Panc1 (cell line): ENCODE data around the gene GNAQ.

Experiments used
- CTCF ChIP-seq: fragments of 450-650 bp; IDR thresholded peaks from 2 replicates; pipeline ENCODE4 v1.5.1; 2017; ENCODE audit warnings: mild to moderate bottlenecking
- POLR2AphosphoS5 ChIP-seq: IDR thresholded peaks from 2 replicates; pipeline ENCODE4 v1.6.1; 2012; ENCODE audit warnings: mild to moderate bottlenecking, low read depth, low read length, moderate library complexity
- REST ChIP-seq, 2 experiments: IDR thresholded peaks; 2 replicates each; pipeline ENCODE4 v1.6.1; 2011 to 2012; ENCODE audit warnings: low read depth in 2 of 2, control low read depth in 1 of 2, low read length in 1 of 2, mild to moderate bottlenecking in 1 of 2, moderate library complexity in 1 of 2; ENCODE audit not compliant: insufficient read depth in 1 of 2
- SIN3A ChIP-seq: IDR thresholded peaks from 2 replicates; pipeline ENCODE4 v1.6.1; 2012; ENCODE audit warnings: low read depth, mild to moderate bottlenecking, low read length, moderate library complexity, borderline replicate concordance; ENCODE audit not compliant: insufficient read depth
- TCF7L2 ChIP-seq: IDR thresholded peaks from 2 replicates; pipeline ENCODE4 v1.6.1; 2011; ENCODE audit warnings: mild to moderate bottlenecking, low read depth, low read length, inconsistent platforms

DNA sequence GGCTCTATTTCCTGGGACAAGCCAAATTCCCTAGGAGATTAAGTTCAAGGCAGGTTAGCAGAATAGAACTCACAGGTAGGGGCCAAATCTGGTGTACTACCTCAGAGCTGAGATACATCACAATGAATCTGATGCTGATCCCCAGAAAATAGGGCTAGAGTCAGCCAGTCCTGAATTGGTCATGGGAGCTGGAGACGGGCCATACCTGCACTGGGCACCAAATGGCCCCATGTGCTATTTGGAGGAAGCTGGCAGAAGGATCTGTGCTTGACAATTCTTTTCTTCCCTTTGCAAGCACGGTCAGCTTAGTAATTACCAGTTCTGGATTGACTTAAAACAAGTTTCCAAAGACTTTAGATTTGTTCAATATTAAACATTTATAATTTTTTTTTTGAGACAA is 10.4 kb upstream of the GNAQ start:
- TF ChIP-seq CTCF: no peak
- TF ChIP-seq POLR2AphosphoS5: no peak
- TF ChIP-seq SIN3A: no peak
- no peak for TF ChIP-seq TCF7L2
- TF ChIP-seq REST (IDR thresholded peaks at IDR 0.05; ENCODE audit: insufficient read depth in 1 of 2, low read depth in 2 of 2, low read length in 1 of 2): no peak
